Measurements from ENCODE around the gene CEP170B.

GRCh38 chr14:104932676-104933631 lies 67.9 kb downstream of the CEP170B start:
- TF ChIP-seq CTCF (conservative IDR thresholded peaks at IDR 0.05; ENCODE audit: low read length) (peak; percentile 44), EZH2phosphoT487 (IDR thresholded peaks at IDR 0.05; ENCODE audit: borderline replicate concordance) (no peak)

Data from Loucy (cell line).